Caco-2 (cell line): Measurements from ENCODE around the gene HCK. TPM values are rescaled to one million over a fixed set of nuclear protein-coding genes. Genes with fewer than 3 reads are reported as not detected.

Source experiments
- BruUV-seq: library from RNA; stranded (reverse); fragments of 400-500 nt; replicated peaks from 2 replicates; lab custom pipeline; 2021; lab: Mats Ljungman, UMichigan
- CTCF ChIA-PET: fragments of 300-600 bp; sonication (Branson Sonifier 250); formaldehyde crosslinking; loops from one replicate; lab custom pipeline; 2022; ENCODE audit warnings: antibody characterized with exemption; lab: Charles Lee
- POLR2A ChIA-PET: fragments of 300-600 bp; sonication (Branson Sonifier 250); formaldehyde crosslinking; loops from one replicate; lab custom pipeline; 2022; ENCODE audit warnings: antibody characterized with exemption; lab: Charles Lee
- DNase-seq, 2 experiments: peaks; one replicate each; pipeline versions ENCODE4 v3.0.0 to v3.0.0-alpha.2; 2020 to 2022
- H3K27me3 ChIP-seq: replicated peaks from 2 replicates; pipeline ENCODE4 v1.6.0; 2011; ENCODE audit warnings: low read length; ENCODE audit not compliant: control insufficient read depth, insufficient read depth
- H3K36me3 ChIP-seq: 2 replicates; pipeline ENCODE4 v1.5.1; 2011; ENCODE audit warnings: low read length; ENCODE audit not compliant: control insufficient read depth, insufficient read depth
- H3K4me1 ChIP-seq: fragments of 250-450 bp; sonication (Bioruptor Pico); 2 replicates; pipeline ENCODE4 v1.5.1; 2020; ENCODE audit warnings: mild to moderate bottlenecking
- H3K4me3 ChIP-seq: 2 replicates; pipeline ENCODE4 v1.5.1; 2011; ENCODE audit warnings: low read depth, mild to moderate bottlenecking, control low read depth, low read length
- H3K9me3 ChIP-seq: fragments of 250-450 bp; sonication (Bioruptor Pico); 2 replicates; pipeline ENCODE4 v1.5.1; 2020; ENCODE audit warnings: mild to moderate bottlenecking, moderate library complexity
- H3K27ac Mint-ChIP-seq: one replicate; pipeline ENCODE4 v1.8.0; 2022; ENCODE audit warnings: mixed read lengths; ENCODE audit not compliant: unreplicated experiment
- H3K27me3 Mint-ChIP-seq: one replicate; pipeline ENCODE4 v1.8.0; 2022; ENCODE audit warnings: mixed read lengths; ENCODE audit not compliant: insufficient read depth, unreplicated experiment
- H3K36me3 Mint-ChIP-seq: one replicate; pipeline ENCODE4 v1.8.0; 2022; ENCODE audit warnings: mild to moderate bottlenecking, mixed read lengths; ENCODE audit not compliant: insufficient read depth, unreplicated experiment
- H3K4me1 Mint-ChIP-seq: one replicate; pipeline ENCODE4 v1.8.0; 2022; ENCODE audit warnings: low read depth, mixed read lengths; ENCODE audit not compliant: unreplicated experiment
- H3K4me3 Mint-ChIP-seq: one replicate; pipeline ENCODE4 v1.8.0; 2022; ENCODE audit warnings: mild to moderate bottlenecking, moderate library complexity, mixed read lengths; ENCODE audit not compliant: unreplicated experiment
- H3K9me3 Mint-ChIP-seq: one replicate; pipeline ENCODE4 v1.8.0; 2022; ENCODE audit warnings: mixed read lengths; ENCODE audit not compliant: unreplicated experiment
- CTCF ChIP-seq, 2 experiments: fragments of 200-600 bp in 1 of 2; IDR thresholded peaks; 1 replicate in 1 of 2; 2 replicates in 1 of 2; pipeline versions ENCODE4 v1.5.1 to v1.8.0; 2011 to 2022; ENCODE audit warnings: antibody characterized with exemption in 1 of 2, control low read depth in 1 of 2, inconsistent platforms in 1 of 2, low read depth in 1 of 2, low read length in 1 of 2, mild to moderate bottlenecking in 1 of 2, moderate library complexity in 1 of 2; ENCODE audit not compliant: insufficient read depth in 1 of 2, severe bottlenecking in 1 of 2, unreplicated experiment in 1 of 2
- intact Hi-C: fragments of 100-400 bp; cut with micrococcal nuclease; formaldehyde crosslinking; loops from one replicate; pipeline ENCODE4 v1.10.0; 2022; ENCODE audit not compliant: unreplicated experiment
- total RNA-seq: library from RNA; stranded (reverse); gene quantifications from 2 replicates; pipeline ENCODE4 v1.2.3, GENCODE V29; 2022

The HCK gene
- total RNA-seq, 1 experiment from 2014 or later = not detected

- no TSS peak for BruUV-seq
- no peaks in the 10 kb centered on the region for H3K9me3 Mint-ChIP-seq
- no peak overlapping the region for H3K27ac Mint-ChIP-seq
- DNase-seq = peak in 1 of 2 experiments; percentile 32
- H3K27me3 ChIP-seq = no peaks in the 10 kb centered on the region
- CTCF ChIA-PET = interaction anchor here (0.7 kb wide), 1 partner anchor 573 kb away, joined by 3 read pairs; no protein-coding TSS in a partner anchor
- H3K4me3 ChIP-seq = no peak overlapping the region
- H3K9me3 ChIP-seq = no peaks in the 10 kb centered on the region
- H3K4me3 Mint-ChIP-seq = no peak overlapping the region
- H3K36me3 ChIP-seq = peaks cover 6% of the 10 kb centered on the region
- intact Hi-C loops = no loop called here
- H3K4me1 Mint-ChIP-seq = no peaks in the 10 kb centered on the region
- no peaks in the 10 kb centered on the region for H3K27me3 Mint-ChIP-seq
- H3K36me3 Mint-ChIP-seq = peaks cover 24% of the 10 kb centered on the region
- POLR2A ChIA-PET = no interaction called here
- no peaks in the 10 kb centered on the region for H3K4me1 ChIP-seq
- TF ChIP-seq CTCF (IDR thresholded peaks at IDR 0.05; ENCODE audit: insufficient read depth in 1 of 2, low read depth in 1 of 2, low read length in 1 of 2, severe bottlenecking in 1 of 2, unreplicated experiment in 1 of 2) = no peak
Measured at GRCh38 chr20:32132911-32133549, 81.0 kb downstream of the HCK start.

- Histone ChIP-seq H3K4me1 (no peaks in the 10 kb centered on the region), H3K9me3 (no peaks in the 10 kb centered on the region), H3K27me3 (no peaks in the 10 kb centered on the region), H3K36me3 (peaks cover 6% of the 10 kb centered on the region), H3K4me3 (no peak overlapping the region)
- H3K4me3 Mint-ChIP-seq = no peak overlapping the region
- no peaks in the 10 kb centered on the region for H3K4me1 Mint-ChIP-seq
- no peak for TF ChIP-seq CTCF (IDR thresholded peaks at IDR 0.05; ENCODE audit: insufficient read depth in 1 of 2, low read depth in 1 of 2, low read length in 1 of 2, severe bottlenecking in 1 of 2, unreplicated experiment in 1 of 2)
- H3K27me3 Mint-ChIP-seq = no peaks in the 10 kb centered on the region
- no peak overlapping the region for H3K27ac Mint-ChIP-seq
- DNase-seq = peak in 1 of 2 experiments; percentile 31
- ChIA-PET POLR2A (no interaction called here), CTCF (interaction anchor here (0.5 to 0.7 kb wide), 3 partner anchors 40 to 574 kb away, joined by 3 to 4 read pairs (median 4); no protein-coding TSS in a partner anchor)
- H3K9me3 Mint-ChIP-seq = no peaks in the 10 kb centered on the region
- intact Hi-C loops = no loop called here
- H3K36me3 Mint-ChIP-seq = peaks cover 30% of the 10 kb centered on the region
- no TSS peak for BruUV-seq
Measured at GRCh38 chr20:32134026-32134425, 82.0 kb downstream of the HCK start.

GRCh38 chr20:32135983-32136515 is 84.0 kb downstream of the HCK start:
- intact Hi-C loops = no loop called here
- TF ChIP-seq CTCF (IDR thresholded peaks at IDR 0.05; ENCODE audit: insufficient read depth in 1 of 2, low read depth in 1 of 2, low read length in 1 of 2, severe bottlenecking in 1 of 2, unreplicated experiment in 1 of 2) = no peak
- Mint-ChIP-seq H3K4me3 (no peak overlapping the region), H3K27me3 (no peaks in the 10 kb centered on the region), H3K9me3 (no peaks in the 10 kb centered on the region), H3K36me3 (peaks cover 49% of the 10 kb centered on the region), H3K27ac (no peak overlapping the region), H3K4me1 (no peaks in the 10 kb centered on the region)
- CTCF ChIA-PET = interaction anchor here (0.5 kb wide), 1 partner anchor 97 kb away, joined by 5 read pairs; no protein-coding TSS in a partner anchor
- BruUV-seq = no TSS peak
- POLR2A ChIA-PET = no interaction called here
- Histone ChIP-seq H3K9me3 (no peaks in the 10 kb centered on the region), H3K4me1 (no peaks in the 10 kb centered on the region), H3K27me3 (no peaks in the 10 kb centered on the region), H3K36me3 (peaks cover 6% of the 10 kb centered on the region), H3K4me3 (no peak overlapping the region)
- peak in 1 of 2 experiments; percentile 21 for DNase-seq
